GM23338 (cell line): ENCODE results near the gene ATR. TPM values are rescaled to one million over a fixed set of nuclear protein-coding genes. Genes with fewer than 3 reads are reported as not detected.

ENCODE experiments used
- ATAC-seq: fragments of 200-7000 bp; cut with Tn5 transposase; 3 replicates; pipeline ENCODE4 v1.9.1; 2020
- DNase-seq: peaks from one replicate; pipeline ENCODE4 v3.0.0-alpha.2; 2015; ENCODE audit warnings: low spot score
- H2AFZ ChIP-seq: fragments of 200-600 bp; sonication (generic); 2 replicates; pipeline ENCODE4 v1.8.0; 2016; ENCODE audit warnings: antibody characterized with exemption, mild to moderate bottlenecking, moderate library complexity
- H3F3A ChIP-seq: fragments of 200-600 bp; sonication (generic); replicated peaks from 2 replicates; pipeline ENCODE4 v1.8.0; 2017; ENCODE audit warnings: antibody characterized with exemption, mixed run types, low read depth
- H3K27ac ChIP-seq: fragments of 200-600 bp; sonication (generic); 2 replicates; pipeline ENCODE4 v1.6.1; 2016; ENCODE audit warnings: low read depth
- H3K27me3 ChIP-seq: fragments of 200-600 bp; sonication (generic); 2 replicates; pipeline ENCODE4 v1.8.0; 2016; ENCODE audit warnings: mild to moderate bottlenecking, mixed run types, moderate library complexity; ENCODE audit not compliant: insufficient read depth
- H3K36me3 ChIP-seq: fragments of 200-600 bp; sonication (generic); 2 replicates; pipeline ENCODE4 v1.8.0; 2016; ENCODE audit warnings: mild to moderate bottlenecking; ENCODE audit not compliant: insufficient read depth
- H3K4me1 ChIP-seq: fragments of 200-600 bp; sonication (generic); 2 replicates; pipeline ENCODE4 v1.8.0; 2016; ENCODE audit warnings: mild to moderate bottlenecking, moderate library complexity; ENCODE audit not compliant: insufficient read depth
- H3K4me2 ChIP-seq: fragments of 200-600 bp; sonication (generic); 2 replicates; pipeline ENCODE4 v1.7.1; 2017; ENCODE audit warnings: mixed run types
- H3K4me3 ChIP-seq: fragments of 200-600 bp; sonication (generic); 2 replicates; pipeline ENCODE4 v1.6.1; 2016; ENCODE audit warnings: mixed run types
- H3K79me2 ChIP-seq: fragments of 200-600 bp; sonication (generic); replicated peaks from 2 replicates; pipeline ENCODE4 v1.8.0; 2017; ENCODE audit warnings: mild to moderate bottlenecking; ENCODE audit not compliant: insufficient read depth
- H3K9me2 ChIP-seq: fragments of 200-600 bp; sonication (generic); 2 replicates; pipeline ENCODE4 v1.8.0; 2017; ENCODE audit not compliant: insufficient read depth
- H4K20me1 ChIP-seq: fragments of 200-600 bp; sonication (generic); replicated peaks from 2 replicates; pipeline ENCODE4 v1.8.0; 2017; ENCODE audit warnings: mild to moderate bottlenecking; ENCODE audit not compliant: insufficient read depth
- H3K27ac Mint-ChIP-seq: 2 replicates; pipeline ENCODE4 v1.8.0; 2020; ENCODE audit warnings: inconsistent platforms, mild to moderate bottlenecking, moderate library complexity, mixed read lengths
- H3K27me3 Mint-ChIP-seq: 3 replicates; pipeline ENCODE4 v1.8.0; 2022; ENCODE audit warnings: low read depth, mild to moderate bottlenecking, moderate library complexity, mixed read lengths, inconsistent platforms; ENCODE audit not compliant: insufficient read depth, poor library complexity
- H3K36me3 Mint-ChIP-seq: 3 replicates; pipeline ENCODE4 v1.8.0; 2021; ENCODE audit warnings: low read depth, mild to moderate bottlenecking, inconsistent platforms, moderate library complexity, mixed read lengths
- H3K4me1 Mint-ChIP-seq: 3 replicates; pipeline ENCODE4 v1.8.0; 2020; ENCODE audit warnings: mild to moderate bottlenecking, inconsistent platforms, mixed read lengths
- H3K4me3 Mint-ChIP-seq: 3 replicates; pipeline ENCODE4 v1.8.0; 2021; ENCODE audit warnings: moderate library complexity, mild to moderate bottlenecking, inconsistent platforms, mixed read lengths
- H3K9me3 Mint-ChIP-seq: 3 replicates; pipeline ENCODE4 v1.8.0; 2020; ENCODE audit warnings: moderate library complexity, mild to moderate bottlenecking, inconsistent platforms, mixed read lengths
- CREB1 ChIP-seq: fragments of 250-450 bp; sonication (Bioruptor Pico); IDR thresholded peaks from 2 replicates; pipeline ENCODE4 v1.5.0; 2020; ENCODE audit warnings: low read depth, mild to moderate bottlenecking, moderate library complexity
- CTCF ChIP-seq, 2 experiments: fragments of 200-600 bp in 1 of 2; sonication (generic) in 1 of 2; conservative IDR thresholded peaks; 2 replicates each; pipeline versions ENCODE4 v1.5.1 to v1.6.1; 2016 to 2017; ENCODE audit warnings: antibody characterized with exemption in 2 of 2, low read depth in 2 of 2, mild to moderate bottlenecking in 2 of 2, moderate library complexity in 1 of 2
- ETS1 ChIP-seq: IDR thresholded peaks from 2 replicates; pipeline ENCODE4 v1.6.1; 2016; ENCODE audit warnings: antibody characterized with exemption
- EZH2 ChIP-seq: fragments of 200-600 bp; sonication (generic); IDR thresholded peaks from one replicate; pipeline ENCODE4 v1.8.0; 2017; ENCODE audit warnings: antibody characterized with exemption, mild to moderate bottlenecking, low read depth; ENCODE audit not compliant: unreplicated experiment
- EZH2phosphoT487 ChIP-seq: fragments of 200-600 bp; sonication (generic); IDR thresholded peaks from one replicate; pipeline ENCODE4 v1.8.1; 2018; ENCODE audit warnings: antibody characterized with exemption; ENCODE audit not compliant: unreplicated experiment
- JUNB ChIP-seq: IDR thresholded peaks from one replicate; pipeline ENCODE4 v1.6.1; 2016; ENCODE audit warnings: antibody characterized with exemption; ENCODE audit not compliant: unreplicated experiment
- NANOG ChIP-seq: IDR thresholded peaks from 2 replicates; pipeline ENCODE4 v1.6.1; 2016; ENCODE audit warnings: antibody characterized with exemption, borderline replicate concordance
- POLR2AphosphoS5 ChIP-seq: IDR thresholded peaks from 2 replicates; pipeline ENCODE4 v1.6.1; 2016; ENCODE audit warnings: antibody characterized with exemption, low read depth
- REST ChIP-seq: IDR thresholded peaks from one replicate; pipeline ENCODE4 v1.6.1; 2018; ENCODE audit warnings: antibody characterized with exemption; ENCODE audit not compliant: unreplicated experiment
- STAT1 ChIP-seq: IDR thresholded peaks from one replicate; pipeline ENCODE4 v1.6.1; 2016; ENCODE audit warnings: antibody characterized with exemption; ENCODE audit not compliant: unreplicated experiment
- ZNF114 ChIP-seq: fragments of 250-450 bp; sonication (Bioruptor Pico); IDR thresholded peaks from 2 replicates; pipeline ENCODE4 v1.5.0; 2020; ENCODE audit warnings: mild to moderate bottlenecking, moderate library complexity
- ZNF331 ChIP-seq: fragments of 250-450 bp; sonication (Bioruptor Pico); IDR thresholded peaks from 2 replicates; pipeline ENCODE4 v1.5.0; 2020; ENCODE audit warnings: low read depth, mild to moderate bottlenecking, moderate library complexity
- ZNF462 ChIP-seq: fragments of 250-450 bp; sonication (Bioruptor Pico); IDR thresholded peaks from 2 replicates; pipeline ENCODE4 v1.5.0; 2020; ENCODE audit warnings: mild to moderate bottlenecking, moderate library complexity
- polyA plus RNA-seq: library from polyadenylated mRNA; unstranded; fragments of >200 nt; fragmentation: Nextera tagmentation; extraction: Ambion mirVana; gene quantifications from 2 replicates; pipeline ENCODE4 v1.2.1, GENCODE V29; 2016
- total RNA-seq: library from RNA; depleted of rRNA; stranded (reverse); fragments of >200 nt; shearing (Covaris generic); gene quantifications from 2 replicates; pipeline ENCODE4 v1.2.3, GENCODE V29; 2014

The ATR gene
- total and polyA plus RNA-seq, 2 experiments from 2014 or later = 29.7 to 39.1 TPM

GRCh38 chr3:142613491-142613890 lies 35.0 kb upstream of the ATR start:
- Histone ChIP-seq H3K4me1 (no peaks in the 10 kb centered on the region; the same call in 1 of the 2 replicates), H3K27ac (no peak overlapping the region), H3K79me2 (no peaks in the 10 kb centered on the region), H3F3A (no peaks in the 10 kb centered on the region), H3K4me3 (no peak overlapping the region), H3K27me3 (no peaks in the 10 kb centered on the region), H3K4me2 (no peak overlapping the region), H3K36me3 (no peaks in the 10 kb centered on the region), H3K9me2 (no peaks in the 10 kb centered on the region), H4K20me1 (no peaks in the 10 kb centered on the region; the same call in 1 of the 2 replicates), H2AFZ (no peak overlapping the region)
- H3K4me1 Mint-ChIP-seq = peaks cover 5% of the 10 kb centered on the region
- no peaks in the 10 kb centered on the region for H3K9me3 Mint-ChIP-seq
- no peak for TF ChIP-seq NANOG
- no peak for TF ChIP-seq STAT1
- no peak for TF ChIP-seq EZH2phosphoT487
- TF ChIP-seq ZNF462 (CRISPR knock-in tag) = no peak
- no peak for TF ChIP-seq ZNF331 (CRISPR knock-in tag)
- no peak for TF ChIP-seq CTCF (conservative IDR thresholded peaks at IDR 0.05; ENCODE audit: low read depth in 2 of 2)
- TF ChIP-seq POLR2AphosphoS5 = no peak
- no peak for TF ChIP-seq JUNB
- TF ChIP-seq CREB1 (CRISPR knock-in tag) = no peak
- TF ChIP-seq REST = no peak
- no peak for TF ChIP-seq ETS1
- no peak for TF ChIP-seq EZH2
- no peak for TF ChIP-seq ZNF114 (CRISPR knock-in tag)
- H3K27ac Mint-ChIP-seq = no peak overlapping the region
- H3K36me3 Mint-ChIP-seq = no peaks in the 10 kb centered on the region
- H3K4me3 Mint-ChIP-seq = no peak overlapping the region
- no peak for ATAC-seq
- DNase-seq = no peak
- H3K27me3 Mint-ChIP-seq = no peaks in the 10 kb centered on the region
